HepG2 (cell line): ENCODE measurements around the gene CPHXL2. TPM values are rescaled to one million over a fixed set of nuclear protein-coding genes. Genes with fewer than 3 reads are reported as not detected.
A peak's percentile ranks its signal among the peaks of the same experiment; 100 is the strongest.

ENCODE experiments used
- ATF6 ChIP-seq: sonication (generic); formaldehyde crosslinking; conservative IDR thresholded peaks from 2 replicates; pipeline ENCODE4 v1.4.0; 2020; ENCODE audit warnings: missing genetic modification reagents
- CEBPG ChIP-seq: IDR thresholded peaks from 2 replicates; pipeline ENCODE4 v1.6.1; 2016
- ERF ChIP-seq: IDR thresholded peaks from 2 replicates; pipeline ENCODE4 v1.6.1; 2018; ENCODE audit warnings: missing biosample characterization, missing genetic modification reagents
- KDM1A ChIP-seq: IDR thresholded peaks from 2 replicates; pipeline ENCODE4 v1.6.1; 2016; ENCODE audit warnings: missing compliant biosample characterization
- KDM3A ChIP-seq: IDR thresholded peaks from 2 replicates; pipeline ENCODE4 v1.6.1; 2018; ENCODE audit warnings: low read depth, missing compliant biosample characterization
- KDM5A ChIP-seq: fragments of 200-600 bp; sonication (generic); IDR thresholded peaks from 2 replicates; pipeline ENCODE4 v1.7.0; 2018; ENCODE audit warnings: antibody characterized with exemption, mild to moderate bottlenecking, low read length, borderline replicate concordance
- NR3C1 ChIP-seq: sonication (generic); formaldehyde crosslinking; IDR thresholded peaks from 2 replicates; pipeline ENCODE4 v1.4.0; 2020; ENCODE audit warnings: missing genetic modification reagents
- POLR2AphosphoS2 ChIP-seq: IDR thresholded peaks from 2 replicates; pipeline ENCODE4 v1.6.1; 2011; ENCODE audit warnings: low read depth, low read length, improper control_type of control experiment
- PRDM4 ChIP-seq: sonication (generic); formaldehyde crosslinking; IDR thresholded peaks from 2 replicates; pipeline ENCODE4 v1.9.0; 2021; ENCODE audit warnings: missing genetic modification reagents, borderline replicate concordance
- SAFB2 ChIP-seq: sonication (generic); formaldehyde crosslinking; IDR thresholded peaks from 2 replicates; pipeline ENCODE4 v1.5.1; 2020; ENCODE audit warnings: missing genetic modification reagents, low read depth, mild to moderate bottlenecking, borderline replicate concordance
- SMC3 ChIP-seq: IDR thresholded peaks from 2 replicates; pipeline ENCODE4 v1.6.1; 2011; ENCODE audit warnings: low read length, improper control_type of control experiment
- STAG1 ChIP-seq: sonication (generic); formaldehyde crosslinking; IDR thresholded peaks from 2 replicates; pipeline ENCODE4 v1.4.0; 2020; ENCODE audit warnings: missing genetic modification reagents
- TCF7L2 ChIP-seq: IDR thresholded peaks from 2 replicates; pipeline ENCODE4 v1.6.1; 2011; ENCODE audit warnings: mild to moderate bottlenecking, low read depth, low read length, moderate library complexity
- ZBTB7B ChIP-seq: sonication (generic); formaldehyde crosslinking; IDR thresholded peaks from 2 replicates; pipeline ENCODE4 v1.4.0; 2020; ENCODE audit warnings: missing genetic modification reagents
- ZNF234 ChIP-seq: sonication (generic); formaldehyde crosslinking; conservative IDR thresholded peaks from 2 replicates; pipeline ENCODE4 v1.5.1; 2020; ENCODE audit warnings: mild to moderate bottlenecking, missing genetic modification reagents
- ZNF75D ChIP-seq: sonication (generic); formaldehyde crosslinking; IDR thresholded peaks from 2 replicates; pipeline ENCODE4 v1.8.1; 2023; ENCODE audit warnings: missing genetic modification reagents, mild to moderate bottlenecking, borderline replicate concordance
- ZSCAN20 ChIP-seq: sonication (generic); formaldehyde crosslinking; IDR thresholded peaks from 2 replicates; pipeline ENCODE4 v1.4.0; 2020; ENCODE audit warnings: missing genetic modification reagents, mild to moderate bottlenecking, borderline replicate concordance
- polyA plus RNA-seq, 8 experiments: library from polyadenylated mRNA; depleted of rRNA in 3 of 8; stranded (reverse) in 7 of 8; unstranded in 1 of 8; fragments of >200 nt; fragmentation: Illumina TruSeq in 4 of 8; extraction: Trizol in 4 of 8; gene quantifications; 2 replicates each; pipeline versions ENCODE4 v1.2.1 to v1.2.3, GENCODE V29; 2011 to 2016; ENCODE audit warnings: low read depth in 4 of 8, missing spikeins in 1 of 8, mixed read lengths in 1 of 8; ENCODE audit not compliant: insufficient read depth in 1 of 8
- total RNA-seq, 5 experiments: library from RNA; depleted of rRNA; stranded (reverse); fragments of >200 nt; fragmentation: Illumina TruSeq; extraction: Trizol; gene quantifications; 2 replicates each; pipeline ENCODE4 v1.2.3, GENCODE V29; 2016; ENCODE audit warnings: low read depth in 1 of 5
- TF ChIP-seq, protein P1 (sequence below): sonication (generic); formaldehyde crosslinking; IDR thresholded peaks from 2 replicates; pipeline ENCODE4 v1.4.0; 2020; ENCODE audit warnings: mild to moderate bottlenecking, missing genetic modification reagents
- TF ChIP-seq, protein P2 (sequence below): IDR thresholded peaks from 2 replicates; pipeline ENCODE4 v1.6.1; 2016
- TF ChIP-seq, protein P3 (sequence below): sonication (generic); formaldehyde crosslinking; IDR thresholded peaks from 2 replicates; pipeline ENCODE4 v1.8.0; 2022; ENCODE audit warnings: mild to moderate bottlenecking, missing genetic modification reagents, moderate library complexity
- TF ChIP-seq, protein P4 (sequence below): IDR thresholded peaks from 2 replicates; pipeline ENCODE4 v1.6.1; 2016; ENCODE audit warnings: control low read depth

The CPHXL2 gene
- total and polyA plus RNA-seq, 2 of the 13 experiments (the other 11 are each of a cell fraction or from before 2014, with no cell fraction given), result not detected

DNA sequence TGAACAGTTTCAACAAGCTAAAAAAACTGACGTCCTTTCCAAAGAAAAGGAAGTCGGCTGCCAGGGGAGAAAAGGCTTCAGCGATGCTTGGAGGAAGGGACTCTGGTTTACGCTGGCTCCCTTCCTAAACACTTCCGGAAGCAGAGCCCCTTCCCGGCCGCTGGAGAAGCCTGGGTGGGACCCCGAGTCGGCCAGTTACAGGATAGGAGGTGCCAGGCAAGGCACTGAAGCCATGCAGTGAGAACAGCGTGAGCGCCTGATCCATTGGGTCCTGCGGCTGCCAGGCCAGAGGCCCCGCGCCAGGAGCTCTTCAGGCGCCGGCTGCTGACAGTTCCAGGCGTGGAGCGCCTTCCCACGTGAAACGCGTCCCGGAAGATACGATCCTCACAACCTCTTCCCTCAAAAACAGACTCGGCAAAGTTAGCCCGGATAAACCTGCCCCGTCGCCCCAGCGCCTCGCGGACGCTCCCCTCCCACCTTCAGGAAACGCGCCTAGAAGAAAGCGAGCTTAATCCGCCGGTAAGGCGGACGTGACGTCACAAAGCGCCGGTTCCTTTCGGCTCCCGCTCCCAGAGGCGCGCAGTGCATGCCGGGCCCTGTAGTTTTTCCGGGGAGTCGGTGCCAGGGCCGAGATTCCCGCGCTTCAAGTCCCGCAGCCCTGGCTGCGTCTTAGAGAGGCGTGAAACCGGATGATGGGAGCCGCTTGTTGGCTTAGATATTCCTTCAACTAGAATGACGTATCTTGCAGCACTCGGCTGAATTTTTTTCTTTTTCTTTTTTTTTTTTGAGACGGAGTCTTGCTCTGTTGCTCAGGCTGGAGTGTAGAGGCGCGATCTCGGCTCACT, 53.8 kb downstream of the CPHXL2 start, which contains the start of gene ADAT1 (continued):
- TF ChIP-seq NR3C1 (CRISPR knock-in tag) (no peak), ZSCAN20 (CRISPR knock-in tag) (0 out of 2 replicates have a peak, but pooled peaks have one; percentile 38), KDM5A (peak; percentile 84; the same call in 1 of the 2 replicates), KDM3A (CRISPR knock-in tag) (0 out of 2 replicates have a peak, but pooled peaks have one; percentile 45), KDM1A (CRISPR knock-in tag) (no peak; the same call in 1 of the 2 replicates), POLR2AphosphoS2 (peak; percentile 82; the same call in 1 of the 2 replicates), SMC3 (no peak), TCF7L2 (no peak), ERF (CRISPR knock-in tag) (peak; percentile 86), PRDM4 (CRISPR knock-in tag) (no peak), SAFB2 (no peak; the same call in 1 of the 2 replicates), ATF6 (CRISPR knock-in tag) (no peak), ZBTB7B (CRISPR knock-in tag) (peak; percentile 66; the same call in 1 of the 2 replicates), STAG1 (0 out of 2 replicates have a peak, but pooled peaks have one; percentile 10), ZNF234 (no peak), ZNF75D (CRISPR knock-in tag) (no peak), CEBPG (CRISPR knock-in tag) (peak; percentile 37; the same call in 1 of the 2 replicates)
- TF ChIP-seq, protein P1, sequence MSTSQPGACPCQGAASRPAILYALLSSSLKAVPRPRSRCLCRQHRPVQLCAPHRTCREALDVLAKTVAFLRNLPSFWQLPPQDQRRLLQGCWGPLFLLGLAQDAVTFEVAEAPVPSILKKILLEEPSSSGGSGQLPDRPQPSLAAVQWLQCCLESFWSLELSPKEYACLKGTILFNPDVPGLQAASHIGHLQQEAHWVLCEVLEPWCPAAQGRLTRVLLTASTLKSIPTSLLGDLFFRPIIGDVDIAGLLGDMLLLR, result peak; percentile 75; the same call in 1 of the 2 replicates
- TF ChIP-seq, protein P2, sequence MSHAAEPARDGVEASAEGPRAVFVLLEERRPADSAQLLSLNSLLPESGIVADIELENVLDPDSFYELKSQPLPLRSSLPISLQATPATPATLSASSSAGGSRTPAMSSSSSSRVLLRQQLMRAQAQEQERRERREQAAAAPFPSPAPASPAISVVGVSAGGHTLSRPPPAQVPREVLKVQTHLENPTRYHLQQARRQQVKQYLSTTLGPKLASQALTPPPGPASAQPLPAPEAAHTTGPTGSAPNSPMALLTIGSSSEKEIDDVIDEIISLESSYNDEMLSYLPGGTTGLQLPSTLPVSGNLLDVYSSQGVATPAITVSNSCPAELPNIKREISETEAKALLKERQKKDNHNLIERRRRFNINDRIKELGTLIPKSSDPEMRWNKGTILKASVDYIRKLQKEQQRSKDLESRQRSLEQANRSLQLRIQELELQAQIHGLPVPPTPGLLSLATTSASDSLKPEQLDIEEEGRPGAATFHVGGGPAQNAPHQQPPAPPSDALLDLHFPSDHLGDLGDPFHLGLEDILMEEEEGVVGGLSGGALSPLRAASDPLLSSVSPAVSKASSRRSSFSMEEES (CRISPR knock-in tag), result peak; percentile 59
- TF ChIP-seq, protein P3, sequence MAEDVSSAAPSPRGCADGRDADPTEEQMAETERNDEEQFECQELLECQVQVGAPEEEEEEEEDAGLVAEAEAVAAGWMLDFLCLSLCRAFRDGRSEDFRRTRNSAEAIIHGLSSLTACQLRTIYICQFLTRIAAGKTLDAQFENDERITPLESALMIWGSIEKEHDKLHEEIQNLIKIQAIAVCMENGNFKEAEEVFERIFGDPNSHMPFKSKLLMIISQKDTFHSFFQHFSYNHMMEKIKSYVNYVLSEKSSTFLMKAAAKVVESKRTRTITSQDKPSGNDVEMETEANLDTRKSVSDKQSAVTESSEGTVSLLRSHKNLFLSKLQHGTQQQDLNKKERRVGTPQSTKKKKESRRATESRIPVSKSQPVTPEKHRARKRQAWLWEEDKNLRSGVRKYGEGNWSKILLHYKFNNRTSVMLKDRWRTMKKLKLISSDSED (CRISPR knock-in tag), result no peak
- TF ChIP-seq, protein P4, sequence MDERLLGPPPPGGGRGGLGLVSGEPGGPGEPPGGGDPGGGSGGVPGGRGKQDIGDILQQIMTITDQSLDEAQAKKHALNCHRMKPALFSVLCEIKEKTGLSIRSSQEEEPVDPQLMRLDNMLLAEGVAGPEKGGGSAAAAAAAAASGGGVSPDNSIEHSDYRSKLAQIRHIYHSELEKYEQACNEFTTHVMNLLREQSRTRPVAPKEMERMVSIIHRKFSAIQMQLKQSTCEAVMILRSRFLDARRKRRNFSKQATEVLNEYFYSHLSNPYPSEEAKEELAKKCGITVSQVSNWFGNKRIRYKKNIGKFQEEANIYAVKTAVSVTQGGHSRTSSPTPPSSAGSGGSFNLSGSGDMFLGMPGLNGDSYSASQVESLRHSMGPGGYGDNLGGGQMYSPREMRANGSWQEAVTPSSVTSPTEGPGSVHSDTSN (CRISPR knock-in tag), result no peak
